Measurements from ENCODE around the gene SPHK1.

DNA sequence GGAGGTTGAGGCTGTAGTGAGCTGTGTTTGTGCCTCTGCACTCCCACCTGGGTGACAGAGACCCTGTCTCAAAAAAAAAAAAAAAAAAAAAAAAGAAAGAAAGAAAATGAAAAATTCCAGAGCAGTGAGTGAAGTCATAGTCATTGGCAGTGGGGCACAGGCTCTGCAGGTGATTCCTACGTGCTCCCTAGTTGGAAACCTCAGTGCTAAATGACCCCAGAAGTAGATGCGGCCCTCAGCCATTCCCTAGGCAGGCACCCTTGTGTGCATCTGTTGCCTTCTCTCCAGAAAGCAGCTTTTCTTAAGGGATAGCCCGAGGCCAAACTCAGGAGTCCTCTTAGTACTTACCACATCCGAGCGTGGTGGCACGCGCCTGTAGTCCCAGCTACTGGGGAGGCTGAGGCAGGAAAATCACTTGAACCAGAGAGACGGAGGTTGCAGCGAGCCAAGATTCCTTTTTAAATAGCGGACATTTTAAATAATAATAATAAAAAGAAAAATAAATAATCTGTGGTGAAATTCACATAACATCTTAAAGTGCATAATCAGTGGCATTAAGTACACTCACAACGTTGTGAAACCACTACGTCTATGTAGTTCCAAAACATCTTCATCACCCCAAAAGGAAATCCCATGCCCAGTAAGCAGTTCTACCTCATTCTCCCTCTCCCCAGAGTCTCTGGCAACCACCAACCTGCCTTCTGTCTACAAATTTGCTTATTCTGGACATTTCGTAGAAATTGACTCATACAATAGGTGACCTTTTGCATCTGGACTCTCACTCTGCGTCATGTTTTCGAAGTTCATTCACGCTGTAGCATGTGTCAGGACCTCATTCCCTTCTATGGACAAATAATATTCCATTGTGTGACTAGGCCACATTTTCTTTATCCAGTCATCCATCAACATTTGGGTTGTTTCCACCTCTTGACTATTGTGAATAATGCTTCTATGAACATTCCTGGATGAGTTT is 12.5 kb upstream of the SPHK1 start:
- TF ChIP-seq, protein P1, sequence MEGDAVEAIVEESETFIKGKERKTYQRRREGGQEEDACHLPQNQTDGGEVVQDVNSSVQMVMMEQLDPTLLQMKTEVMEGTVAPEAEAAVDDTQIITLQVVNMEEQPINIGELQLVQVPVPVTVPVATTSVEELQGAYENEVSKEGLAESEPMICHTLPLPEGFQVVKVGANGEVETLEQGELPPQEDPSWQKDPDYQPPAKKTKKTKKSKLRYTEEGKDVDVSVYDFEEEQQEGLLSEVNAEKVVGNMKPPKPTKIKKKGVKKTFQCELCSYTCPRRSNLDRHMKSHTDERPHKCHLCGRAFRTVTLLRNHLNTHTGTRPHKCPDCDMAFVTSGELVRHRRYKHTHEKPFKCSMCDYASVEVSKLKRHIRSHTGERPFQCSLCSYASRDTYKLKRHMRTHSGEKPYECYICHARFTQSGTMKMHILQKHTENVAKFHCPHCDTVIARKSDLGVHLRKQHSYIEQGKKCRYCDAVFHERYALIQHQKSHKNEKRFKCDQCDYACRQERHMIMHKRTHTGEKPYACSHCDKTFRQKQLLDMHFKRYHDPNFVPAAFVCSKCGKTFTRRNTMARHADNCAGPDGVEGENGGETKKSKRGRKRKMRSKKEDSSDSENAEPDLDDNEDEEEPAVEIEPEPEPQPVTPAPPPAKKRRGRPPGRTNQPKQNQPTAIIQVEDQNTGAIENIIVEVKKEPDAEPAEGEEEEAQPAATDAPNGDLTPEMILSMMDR (IDR thresholded peaks at IDR 0.05) = no peak
- no peak for TF ChIP-seq POLR2A (IDR thresholded peaks at IDR 0.05)
- TF ChIP-seq POLR2AphosphoS5 (IDR thresholded peaks at IDR 0.05) = no peak
